HG03159 (cell line): ENCODE data around the gene ATP2A2.
"Not testable (repeated sequence)": the region's sequence is repeated elsewhere in the genome, so short reads cannot be mapped to it uniquely, and the experiment has no call there.

ENCODE experiments used
- ATAC-seq: cut with Tn5 transposase; IDR thresholded peaks from one replicate; pipeline ENCODE4 v1.9.1; 2021; ENCODE audit warnings: mild to moderate bottlenecking, moderate library complexity; ENCODE audit not compliant: unreplicated experiment

ATP2A2 gene

GRCh38 chr12:110365489-110366320 is 84.7 kb downstream of the ATP2A2 start:
- ATAC-seq: no peak

GRCh38 chr12:110366321-110367142 is 85.5 kb downstream of the ATP2A2 start:
- ATAC-seq: no peak

GRCh38 chr12:110367181-110367864 is 86.3 kb downstream of the ATP2A2 start:
- ATAC-seq: no peak

GRCh38 chr12:110369992-110370391 is 88.9 kb downstream of the ATP2A2 start:
- ATAC-seq: no peak

- ATAC-seq: no peak
These were observed 89.7 kb downstream of the ATP2A2 start for GRCh38 chr12:110370732-110371231.

GRCh38 chr12:110371408-110372055 is 90.5 kb downstream of the ATP2A2 start:
- no peak for ATAC-seq

GRCh38 chr12:110372056-110372425 is 91.0 kb downstream of the ATP2A2 start:
- no peak for ATAC-seq

- no peak for ATAC-seq
These were observed 92.0 kb downstream of the ATP2A2 start for GRCh38 chr12:110373025-110373424.

- ATAC-seq: no peak
These were observed 92.4 kb downstream of the ATP2A2 start for GRCh38 chr12:110373425-110373824.

GRCh38 chr12:110373962-110374611 is 93.0 kb downstream of the ATP2A2 start:
- no peak for ATAC-seq

- ATAC-seq: not testable (repeated sequence)
These were observed 97.2 kb downstream of the ATP2A2 start for GRCh38 chr12:110378131-110378790.

GRCh38 chr12:110379197-110379596 is 98.2 kb downstream of the ATP2A2 start:
- ATAC-seq: no peak

GRCh38 chr12:110379631-110380030 is 98.6 kb downstream of the ATP2A2 start:
- ATAC-seq: no peak

- no peak for ATAC-seq
These were observed 101.6 kb downstream of the ATP2A2 start for GRCh38 chr12:110382683-110383082.
